Activated gamma-delta T cell treated with Interleukin-2 at 50 U/mL for 16 hours (primary cell): ENCODE measurements around the gene CCM2.

Experiments used
- DNase-seq: peaks from one replicate; pipeline ENCODE4 v3.0.0-alpha.2; 2020

CCM2 gene

GRCh38 chr7:45036796-45037195, 36.8 kb downstream of the CCM2 start:
- DNase-seq = no peak

GRCh38 chr7:45037876-45038275, 37.9 kb downstream of the CCM2 start:
- no peak for DNase-seq

GRCh38 chr7:45039106-45039505, 39.1 kb downstream of the CCM2 start:
- no peak for DNase-seq

DNA sequence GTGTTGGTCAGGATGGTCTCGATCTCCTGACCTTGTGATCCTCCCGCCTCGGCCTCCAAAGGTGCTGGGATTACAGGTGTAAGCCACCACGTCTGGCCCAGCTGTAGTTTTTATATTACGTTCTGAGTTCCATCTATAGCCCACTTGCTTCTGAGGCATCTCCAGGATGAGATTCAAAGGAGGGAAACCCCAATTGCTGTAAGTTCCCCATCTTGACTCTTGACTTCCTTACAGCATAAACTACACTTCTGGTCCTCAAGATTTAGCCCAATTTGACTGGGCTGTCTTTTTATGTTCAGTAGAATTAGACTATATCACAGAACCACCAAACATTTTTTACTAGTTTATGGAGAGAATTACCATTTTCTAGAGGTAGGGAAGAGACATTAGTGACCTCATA, 44.3 kb downstream of the CCM2 start:
- no peak for DNase-seq

DNA sequence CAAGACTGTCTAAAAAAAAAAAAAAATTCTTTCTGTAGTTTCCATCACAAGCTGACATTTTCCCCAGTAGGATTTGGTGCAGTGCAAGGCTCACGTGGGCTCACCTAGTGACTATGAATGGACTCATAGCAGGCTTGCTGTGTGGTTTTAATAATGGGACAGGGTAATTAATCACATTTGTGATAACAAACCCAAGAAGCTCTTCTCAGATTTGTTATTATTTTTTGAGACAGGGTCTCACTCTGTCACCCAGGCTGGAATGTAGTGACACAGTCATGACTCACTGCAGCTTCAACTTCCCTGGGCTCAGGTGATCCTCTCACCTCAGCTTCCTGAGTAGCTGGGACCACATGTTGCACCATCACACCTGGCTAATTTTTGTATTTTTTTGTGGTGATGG, 48.7 kb downstream of the CCM2 start:
- DNase-seq = no peak

DNA sequence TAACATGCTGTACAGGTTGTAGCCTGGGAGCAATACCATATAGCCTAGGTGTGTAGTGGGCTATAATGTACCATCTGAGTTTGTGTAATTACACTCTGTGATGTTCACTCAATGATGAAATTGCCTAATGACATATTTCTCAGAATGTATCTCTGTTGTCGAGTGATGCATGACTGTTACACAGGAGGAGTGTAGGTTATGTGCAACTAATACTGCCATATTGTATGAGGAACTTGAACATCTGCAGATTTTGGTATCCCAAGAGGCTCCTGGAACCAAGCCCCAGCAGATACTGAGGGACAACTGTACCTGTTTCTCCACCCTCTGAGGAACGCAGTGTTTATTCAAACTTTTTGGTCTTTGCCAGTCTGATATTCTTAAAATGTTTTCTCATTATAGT, 50.2 kb downstream of the CCM2 start:
- no peak for DNase-seq

DNA sequence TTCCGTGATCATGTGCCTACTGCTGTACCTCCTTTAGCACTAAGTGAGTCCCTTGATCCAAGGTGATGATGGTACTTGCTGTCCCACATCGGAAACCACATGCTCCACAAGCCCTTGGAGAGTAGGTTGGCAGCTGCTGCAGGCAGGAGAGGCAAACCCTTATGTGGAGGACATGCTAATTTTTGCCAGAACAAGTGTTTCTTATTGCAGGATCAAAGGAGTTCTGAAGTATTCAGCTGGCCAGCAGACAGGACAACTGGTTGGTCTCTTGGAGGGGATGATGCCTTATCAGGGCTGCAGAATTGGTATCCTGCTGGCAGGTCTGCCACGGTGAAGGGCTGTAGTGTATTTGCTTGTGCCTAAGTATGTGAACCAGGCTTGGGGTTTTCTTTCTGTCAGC, 52.0 kb downstream of the CCM2 start:
- DNase-seq = no peak

DNA sequence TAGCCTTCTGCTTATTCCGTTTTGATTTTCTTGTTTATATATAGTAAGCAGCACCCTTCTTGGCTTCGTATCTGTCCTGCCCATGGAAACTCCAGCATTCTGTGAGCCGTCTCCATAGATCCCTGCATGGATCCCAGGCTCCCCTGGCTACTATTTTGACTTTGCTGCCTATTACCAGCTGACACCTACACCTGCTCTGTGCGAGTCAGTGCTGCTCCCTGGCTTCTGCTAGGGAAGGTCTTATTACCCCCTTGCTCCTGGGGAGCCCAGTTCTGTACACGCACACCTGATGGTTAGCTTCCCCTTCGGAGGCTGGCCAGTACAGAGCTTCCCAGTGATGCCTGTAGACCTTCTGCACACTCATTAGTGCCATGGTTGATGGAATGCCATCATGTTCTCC, 53.4 kb downstream of the CCM2 start:
- DNase-seq = no peak

DNA sequence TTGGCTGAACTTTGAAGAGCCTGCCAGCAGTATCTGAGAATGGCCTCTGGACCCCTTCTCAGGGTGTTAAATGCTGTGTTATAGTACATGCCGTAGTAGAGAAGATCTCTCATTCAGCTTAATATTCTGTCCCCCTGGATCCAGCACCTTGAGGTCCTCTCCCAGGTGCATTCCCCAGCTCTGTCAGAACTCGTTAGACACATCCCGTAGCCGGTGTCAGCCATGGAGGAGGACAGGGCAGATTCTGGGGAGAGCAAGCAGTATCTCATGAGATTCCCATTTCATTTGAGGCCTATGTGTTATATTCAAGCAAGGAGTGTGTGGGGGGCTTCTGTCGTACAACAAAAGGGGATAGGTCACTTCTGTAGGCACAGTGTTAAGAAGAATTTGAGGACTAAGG, 53.9 kb downstream of the CCM2 start:
- DNase-seq = no peak

GRCh38 chr7:45054442-45054841, 54.4 kb downstream of the CCM2 start:
- no peak for DNase-seq

GRCh38 chr7:45055016-45055415, 55.0 kb downstream of the CCM2 start:
- DNase-seq = no peak

DNA sequence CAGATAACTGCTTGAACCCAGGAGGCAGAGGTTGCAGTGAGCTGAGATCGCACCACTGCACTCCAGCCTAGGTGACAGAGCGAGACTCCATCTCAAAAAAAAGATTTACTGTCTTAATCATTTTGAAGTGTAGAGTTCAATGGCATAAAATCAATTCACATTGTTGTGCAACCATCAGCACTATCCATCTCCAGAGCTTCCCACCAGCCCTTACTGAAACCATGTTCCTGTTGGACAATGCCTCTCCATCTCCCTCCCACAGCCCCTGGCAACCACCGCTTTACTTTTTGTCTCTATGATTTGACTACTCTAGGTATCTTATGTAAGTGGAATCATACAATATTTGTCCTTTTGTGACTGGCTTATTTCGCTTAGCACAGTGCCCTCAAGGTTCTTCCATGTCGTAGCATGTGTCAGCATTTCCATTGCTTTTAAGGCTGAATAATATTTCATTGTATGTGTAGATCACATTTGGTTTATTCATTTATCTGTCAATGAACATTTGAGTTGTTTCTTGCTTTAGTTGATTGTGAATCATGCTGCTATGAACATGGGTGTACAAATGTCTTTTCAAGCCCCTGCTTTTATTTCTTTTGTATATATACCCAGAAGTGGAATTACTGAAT, 55.7 kb downstream of the CCM2 start:
- no peak for DNase-seq

- DNase-seq = no peak
These were observed 57.9 kb downstream of the CCM2 start for GRCh38 chr7:45057878-45058277.

DNA sequence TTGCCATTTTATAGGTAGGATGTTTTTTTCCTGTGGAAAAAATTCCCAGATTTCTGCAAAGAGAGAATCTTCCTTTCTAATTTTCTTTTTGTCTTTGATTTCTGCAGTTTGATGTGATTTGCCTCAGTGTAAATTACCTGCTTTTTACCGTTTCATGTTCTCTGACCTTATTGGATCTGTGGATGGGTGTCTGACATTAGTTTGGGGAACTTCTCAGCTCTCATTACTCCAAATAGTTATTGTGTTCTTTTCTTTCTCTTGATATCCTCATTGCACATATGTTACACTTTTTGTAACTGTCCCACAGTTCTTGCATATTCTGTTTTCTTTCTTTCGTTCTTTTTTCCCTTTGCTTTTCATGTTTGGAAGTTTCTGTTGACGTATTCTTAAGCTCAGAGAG, 60.3 kb downstream of the CCM2 start:
- no peak for DNase-seq

DNA sequence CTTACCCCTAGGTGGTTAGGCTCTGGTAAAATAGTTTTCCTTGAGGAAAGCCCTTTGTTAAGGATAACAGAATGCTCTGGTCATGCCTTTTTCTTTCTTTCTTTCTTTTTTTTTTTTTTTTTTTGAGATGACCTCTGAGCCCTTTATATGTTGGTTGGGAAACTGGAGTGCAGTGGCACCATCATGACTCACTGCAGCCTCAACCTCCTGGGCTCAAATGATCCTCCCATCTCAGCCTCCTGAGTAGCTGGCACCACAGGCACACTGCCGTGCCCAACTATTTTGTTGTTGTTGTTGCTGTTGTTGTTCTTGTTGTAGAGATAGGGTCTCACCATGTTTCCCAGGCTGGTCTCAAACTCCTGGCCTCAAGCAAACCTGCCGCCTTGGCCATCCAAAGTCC, 61.4 kb downstream of the CCM2 start:
- DNase-seq = no peak

- DNase-seq = no peak
These were observed 61.9 kb downstream of the CCM2 start for GRCh38 chr7:45061806-45062425.

DNA sequence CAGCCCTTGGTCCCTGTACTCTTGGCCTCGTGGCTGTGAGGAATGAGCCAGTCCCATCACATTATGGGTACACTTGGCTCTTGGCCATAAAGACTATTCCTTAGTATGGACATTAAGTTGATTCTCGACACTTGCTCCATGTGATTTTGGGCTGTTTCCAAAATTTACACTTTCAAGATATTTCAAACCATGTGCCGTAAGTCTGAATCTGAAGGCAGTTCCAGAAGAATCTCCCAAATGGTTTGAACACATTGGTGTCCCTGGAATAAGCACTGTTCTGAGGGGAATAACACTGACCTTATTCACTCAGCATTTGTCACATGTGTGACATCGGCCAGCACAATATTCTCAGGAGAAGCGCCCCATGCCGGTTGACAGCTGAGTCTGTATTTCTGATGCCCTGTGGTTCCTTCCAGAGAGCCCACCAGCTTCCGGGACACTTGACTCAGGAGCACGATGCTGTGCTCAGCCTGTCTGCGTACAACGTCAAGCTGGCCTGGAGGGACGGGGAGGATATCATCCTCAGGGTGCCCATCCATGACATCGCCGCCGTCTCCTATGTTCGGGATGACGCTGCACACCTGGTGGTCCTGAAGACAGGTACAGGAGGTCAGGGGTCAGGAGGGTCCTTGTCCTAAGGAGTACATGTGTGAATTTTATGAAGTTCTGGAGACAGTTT, 64.2 kb downstream of the CCM2 start:
- no peak for DNase-seq

DNA sequence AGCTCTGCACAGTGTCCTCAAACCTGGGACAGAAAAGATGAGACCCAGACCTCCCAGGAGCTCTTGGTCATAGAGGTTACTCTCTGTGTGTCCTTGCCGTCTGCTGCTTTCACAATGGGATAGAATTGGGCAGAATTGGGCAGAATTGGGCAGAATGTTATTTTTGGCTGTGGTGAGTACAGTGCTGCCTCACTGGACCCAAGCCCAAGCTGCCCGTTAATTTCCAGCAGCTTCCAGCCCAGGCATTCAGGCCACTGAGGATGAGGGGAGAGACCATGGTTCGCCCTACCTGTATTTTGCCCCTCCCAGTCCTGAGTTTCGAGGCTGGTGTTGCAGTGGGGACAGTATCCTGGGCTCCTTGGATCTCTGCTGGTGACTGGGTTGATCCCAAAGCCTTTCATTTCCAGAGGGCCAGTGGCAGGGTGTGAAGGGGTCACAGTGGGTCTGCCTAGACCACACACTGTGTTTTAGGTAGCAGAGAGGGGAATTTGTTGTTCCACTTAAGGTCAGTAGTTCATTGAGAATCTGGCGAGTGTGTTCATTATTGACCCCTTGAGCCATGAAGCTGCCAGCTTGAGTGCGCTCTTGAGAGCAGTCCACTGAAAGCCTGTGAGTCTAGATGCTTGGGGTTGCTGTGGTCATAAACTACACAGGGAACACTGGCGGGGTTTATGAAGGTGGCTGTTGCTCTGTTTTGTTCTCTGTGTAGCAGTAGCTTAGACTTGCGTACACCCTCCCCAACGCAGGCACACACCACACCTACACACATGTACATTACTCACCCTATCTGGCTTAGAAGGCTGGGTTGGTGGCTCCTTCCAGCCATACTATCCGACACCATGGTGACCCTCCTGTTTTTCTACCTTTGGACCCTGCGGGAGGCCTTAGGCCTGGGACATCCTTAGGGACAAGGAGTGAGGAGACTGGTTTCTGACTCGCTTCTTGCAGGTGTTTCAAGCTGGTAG, 65.3 kb downstream of the CCM2 start:
- DNase-seq = no peak

DNA sequence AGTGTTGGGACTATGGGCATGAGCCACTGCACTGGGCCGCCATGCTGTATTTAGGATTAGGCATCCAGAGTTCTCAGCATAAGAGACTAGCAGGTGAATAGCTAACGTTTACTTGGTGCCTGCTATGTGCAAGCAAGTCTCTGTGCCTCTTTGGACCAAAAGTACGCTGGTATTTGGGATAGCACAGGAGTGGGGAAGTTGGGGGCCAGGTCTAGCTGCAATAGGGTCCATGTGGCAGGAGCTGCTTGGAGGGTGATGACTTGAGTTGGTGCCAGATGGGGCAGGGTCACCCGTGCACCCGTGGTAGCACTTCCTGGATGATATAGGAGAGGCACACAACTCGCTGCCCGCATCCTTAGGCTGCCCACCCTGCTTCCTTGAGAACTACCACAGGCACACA, 66.4 kb downstream of the CCM2 start:
- DNase-seq = no peak

DNA sequence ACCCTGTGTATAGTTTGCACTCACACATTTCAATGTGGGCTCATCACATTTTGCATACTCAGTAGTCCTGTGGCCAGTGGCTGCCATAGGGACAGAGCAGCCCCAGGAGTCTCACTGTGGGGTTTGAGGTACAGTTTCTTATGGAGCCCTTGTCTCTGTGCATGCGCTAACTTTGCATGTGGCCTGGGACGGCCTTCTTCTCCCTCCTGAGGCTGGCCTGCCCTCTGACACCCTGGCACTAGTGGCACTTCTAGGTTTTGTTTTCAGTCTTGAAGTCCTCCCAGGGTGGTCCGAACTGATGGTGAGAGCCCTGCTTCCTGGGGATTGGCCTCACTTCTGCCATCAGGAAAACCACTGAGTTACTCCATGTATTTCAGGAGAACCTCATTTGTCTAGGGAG, 67.6 kb downstream of the CCM2 start:
- DNase-seq = no peak

- DNase-seq = no peak
These were observed 68.4 kb downstream of the CCM2 start for GRCh38 chr7:45068236-45069023.

DNA sequence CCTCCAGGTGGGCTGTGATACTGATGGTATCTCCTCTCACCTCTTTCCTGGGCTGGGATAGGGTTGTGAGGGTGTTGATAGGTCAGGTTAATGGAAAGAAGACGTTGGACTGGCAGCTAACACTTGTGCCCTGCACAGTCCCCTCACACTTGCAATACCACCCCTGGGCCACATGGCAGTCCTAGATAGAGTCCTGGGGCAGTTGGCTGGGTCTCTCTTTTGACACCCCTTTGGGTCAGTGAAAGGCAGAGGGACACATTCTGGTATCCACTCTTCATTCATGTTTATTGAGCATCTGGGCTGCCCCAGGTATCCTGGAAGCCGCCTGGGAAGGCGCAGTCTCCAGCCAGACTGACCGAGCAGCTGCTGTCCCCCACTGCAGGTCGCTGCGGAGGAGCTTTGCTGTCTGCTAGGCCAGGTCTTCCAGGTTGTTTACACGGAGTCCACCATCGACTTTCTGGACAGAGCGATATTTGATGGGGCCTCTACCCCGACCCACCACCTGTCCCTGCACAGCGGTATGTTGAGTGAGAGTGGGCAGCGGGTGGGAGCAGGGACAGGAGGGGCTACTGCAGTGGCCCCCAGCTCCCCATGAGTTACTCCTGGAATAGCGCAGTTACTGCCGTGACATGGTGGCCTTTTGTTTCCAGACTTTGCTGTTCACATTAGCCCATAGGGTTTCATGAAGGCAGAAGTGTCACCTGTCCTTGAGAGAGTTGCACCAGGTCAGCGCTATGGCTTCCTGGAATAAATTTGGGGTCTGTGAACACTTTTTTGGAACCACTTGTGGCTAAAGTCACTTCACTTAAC, 69.6 kb downstream of the CCM2 start:
- DNase-seq = no peak
